ENCODE measurements around the gene LRCH1. TPM values are rescaled to one million over a fixed set of nuclear protein-coding genes. Genes with fewer than 3 reads are reported as not detected.

LRCH1 gene
- total and polyA plus RNA-seq, 2 experiments from 2014 or later, result 3.9 to 9.2 TPM

DNA sequence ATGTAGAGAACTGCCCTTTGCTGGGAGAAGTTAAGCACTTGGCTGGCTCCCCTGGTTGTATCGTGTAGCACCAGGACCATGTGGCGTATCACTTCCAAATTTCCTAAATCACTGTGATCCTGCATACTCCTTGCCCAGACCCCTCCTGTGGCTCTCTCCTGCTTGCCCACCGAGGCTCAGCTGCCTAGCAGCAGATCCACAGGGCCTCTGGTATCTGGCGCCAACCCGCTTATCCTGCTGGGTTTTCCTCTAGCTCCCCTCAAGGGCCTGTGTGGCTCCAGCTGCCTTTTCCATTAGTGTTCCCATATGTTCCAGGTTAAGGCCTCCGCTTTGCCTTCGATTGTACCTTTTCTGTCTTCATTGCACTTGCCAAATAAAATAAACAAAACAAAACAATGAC, 16.5 kb downstream of the LRCH1 start:
- H3K4me1 ChIP-seq (ENCODE audit: insufficient read depth), result peaks cover 4% of the 10 kb centered on the region; the same call in 1 of the 2 replicates
- ATAC-seq, result peak; percentile 45
- no peaks in the 10 kb centered on the region for H3F3A ChIP-seq (replicated peaks; ENCODE audit: low read depth)
- H3K79me2 ChIP-seq (replicated peaks; ENCODE audit: insufficient read depth), result peaks cover 76% of the 10 kb centered on the region
- Mint-ChIP-seq H3K27me3 (ENCODE audit: insufficient read depth, low read depth, poor library complexity) (no peaks in the 10 kb centered on the region), H3K27ac (no peak overlapping the region), H3K36me3 (ENCODE audit: low read depth) (no peaks in the 10 kb centered on the region), H3K4me3 (no peak overlapping the region), H3K9me3 (no peaks in the 10 kb centered on the region; the same call in 2 of the 3 replicates), H3K4me1 (peaks cover 26% of the 10 kb centered on the region)
- DNase-seq (ENCODE audit: low spot score), result no peak
- TF ChIP-seq, protein P1, sequence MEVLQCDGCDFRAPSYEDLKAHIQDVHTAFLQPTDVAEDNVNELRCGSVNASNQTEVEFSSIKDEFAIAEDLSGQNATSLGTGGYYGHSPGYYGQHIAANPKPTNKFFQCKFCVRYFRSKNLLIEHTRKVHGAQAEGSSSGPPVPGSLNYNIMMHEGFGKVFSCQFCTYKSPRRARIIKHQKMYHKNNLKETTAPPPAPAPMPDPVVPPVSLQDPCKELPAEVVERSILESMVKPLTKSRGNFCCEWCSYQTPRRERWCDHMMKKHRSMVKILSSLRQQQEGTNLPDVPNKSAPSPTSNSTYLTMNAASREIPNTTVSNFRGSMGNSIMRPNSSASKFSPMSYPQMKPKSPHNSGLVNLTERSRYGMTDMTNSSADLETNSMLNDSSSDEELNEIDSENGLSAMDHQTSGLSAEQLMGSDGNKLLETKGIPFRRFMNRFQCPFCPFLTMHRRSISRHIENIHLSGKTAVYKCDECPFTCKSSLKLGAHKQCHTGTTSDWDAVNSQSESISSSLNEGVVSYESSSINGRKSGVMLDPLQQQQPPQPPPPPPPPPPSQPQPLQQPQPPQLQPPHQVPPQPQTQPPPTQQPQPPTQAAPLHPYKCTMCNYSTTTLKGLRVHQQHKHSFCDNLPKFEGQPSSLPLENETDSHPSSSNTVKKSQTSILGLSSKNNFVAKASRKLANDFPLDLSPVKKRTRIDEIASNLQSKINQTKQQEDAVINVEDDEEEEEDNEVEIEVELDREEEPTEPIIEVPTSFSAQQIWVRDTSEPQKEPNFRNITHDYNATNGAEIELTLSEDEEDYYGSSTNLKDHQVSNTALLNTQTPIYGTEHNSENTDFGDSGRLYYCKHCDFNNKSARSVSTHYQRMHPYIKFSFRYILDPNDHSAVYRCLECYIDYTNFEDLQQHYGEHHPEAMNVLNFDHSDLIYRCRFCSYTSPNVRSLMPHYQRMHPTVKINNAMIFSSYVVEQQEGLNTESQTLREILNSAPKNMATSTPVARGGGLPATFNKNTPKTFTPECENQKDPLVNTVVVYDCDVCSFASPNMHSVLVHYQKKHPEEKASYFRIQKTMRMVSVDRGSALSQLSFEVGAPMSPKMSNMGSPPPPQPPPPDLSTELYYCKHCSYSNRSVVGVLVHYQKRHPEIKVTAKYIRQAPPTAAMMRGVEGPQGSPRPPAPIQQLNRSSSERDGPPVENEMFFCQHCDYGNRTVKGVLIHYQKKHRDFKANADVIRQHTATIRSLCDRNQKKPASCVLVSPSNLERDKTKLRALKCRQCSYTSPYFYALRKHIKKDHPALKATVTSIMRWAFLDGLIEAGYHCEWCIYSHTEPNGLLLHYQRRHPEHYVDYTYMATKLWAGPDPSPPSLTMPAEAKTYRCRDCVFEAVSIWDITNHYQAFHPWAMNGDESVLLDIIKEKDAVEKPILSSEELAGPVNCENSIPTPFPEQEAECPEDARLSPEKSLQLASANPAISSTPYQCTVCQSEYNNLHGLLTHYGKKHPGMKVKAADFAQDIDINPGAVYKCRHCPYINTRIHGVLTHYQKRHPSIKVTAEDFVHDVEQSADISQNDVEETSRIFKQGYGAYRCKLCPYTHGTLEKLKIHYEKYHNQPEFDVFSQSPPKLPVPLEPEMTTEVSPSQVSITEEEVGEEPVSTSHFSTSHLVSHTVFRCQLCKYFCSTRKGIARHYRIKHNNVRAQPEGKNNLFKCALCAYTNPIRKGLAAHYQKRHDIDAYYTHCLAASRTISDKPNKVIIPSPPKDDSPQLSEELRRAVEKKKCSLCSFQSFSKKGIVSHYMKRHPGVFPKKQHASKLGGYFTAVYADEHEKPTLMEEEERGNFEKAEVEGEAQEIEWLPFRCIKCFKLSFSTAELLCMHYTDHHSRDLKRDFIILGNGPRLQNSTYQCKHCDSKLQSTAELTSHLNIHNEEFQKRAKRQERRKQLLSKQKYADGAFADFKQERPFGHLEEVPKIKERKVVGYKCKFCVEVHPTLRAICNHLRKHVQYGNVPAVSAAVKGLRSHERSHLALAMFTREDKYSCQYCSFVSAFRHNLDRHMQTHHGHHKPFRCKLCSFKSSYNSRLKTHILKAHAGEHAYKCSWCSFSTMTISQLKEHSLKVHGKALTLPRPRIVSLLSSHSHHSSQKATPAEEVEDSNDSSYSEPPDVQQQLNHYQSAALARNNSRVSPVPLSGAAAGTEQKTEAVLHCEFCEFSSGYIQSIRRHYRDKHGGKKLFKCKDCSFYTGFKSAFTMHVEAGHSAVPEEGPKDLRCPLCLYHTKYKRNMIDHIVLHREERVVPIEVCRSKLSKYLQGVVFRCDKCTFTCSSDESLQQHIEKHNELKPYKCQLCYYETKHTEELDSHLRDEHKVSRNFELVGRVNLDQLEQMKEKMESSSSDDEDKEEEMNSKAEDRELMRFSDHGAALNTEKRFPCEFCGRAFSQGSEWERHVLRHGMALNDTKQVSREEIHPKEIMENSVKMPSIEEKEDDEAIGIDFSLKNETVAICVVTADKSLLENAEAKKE (CRISPR knock-in tag; IDR thresholded peaks at IDR 0.05), result no peak
- H2AFZ ChIP-seq, result no peak overlapping the region
- H3K9me2 ChIP-seq (ENCODE audit: insufficient read depth), result no peaks in the 10 kb centered on the region
- H3K27me3 ChIP-seq (ENCODE audit: insufficient read depth), result no peaks in the 10 kb centered on the region
- no peak overlapping the region for H3K4me3 ChIP-seq
- no peak overlapping the region for H3K27ac ChIP-seq (ENCODE audit: low read depth)
- no peaks in the 10 kb centered on the region for H3K36me3 ChIP-seq (ENCODE audit: insufficient read depth)
- no peak overlapping the region for H3K4me2 ChIP-seq
- H4K20me1 ChIP-seq (replicated peaks; ENCODE audit: insufficient read depth), result peaks cover 31% of the 10 kb centered on the region

DNA sequence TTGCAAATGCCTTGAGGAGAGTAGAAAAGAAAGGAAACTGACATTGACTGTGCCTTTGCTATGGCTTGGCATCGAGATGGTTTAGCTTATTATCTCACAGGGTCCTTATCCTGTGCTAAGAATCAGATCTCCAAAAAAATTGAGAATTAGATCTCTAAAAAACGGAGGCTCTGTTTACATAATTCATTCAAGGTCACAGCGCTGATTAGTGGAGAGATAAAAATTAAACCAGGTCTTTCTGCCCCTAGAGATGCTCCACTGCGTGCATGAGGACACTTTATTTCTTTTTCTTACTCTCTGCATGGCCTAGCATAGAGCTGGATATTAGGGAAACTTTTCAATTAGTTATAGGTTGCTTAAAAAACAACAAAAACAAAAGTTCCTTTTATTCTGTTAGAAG, 17.3 kb downstream of the LRCH1 start:
- peaks cover 71% of the 10 kb centered on the region for H3K79me2 ChIP-seq (replicated peaks; ENCODE audit: insufficient read depth)
- no peak for ATAC-seq
- no peak overlapping the region for H3K4me3 Mint-ChIP-seq

More for the DNA sequence above, 17.3 kb downstream of the LRCH1 start:
- DNase-seq (ENCODE audit: low spot score), result no peak
- no peaks in the 10 kb centered on the region for H3F3A ChIP-seq (replicated peaks; ENCODE audit: low read depth)
- no peaks in the 10 kb centered on the region for H3K9me2 ChIP-seq (ENCODE audit: insufficient read depth)
- Mint-ChIP-seq H3K9me3 (no peaks in the 10 kb centered on the region; the same call in 2 of the 3 replicates), H3K27ac (no peak overlapping the region), H3K36me3 (ENCODE audit: low read depth) (no peaks in the 10 kb centered on the region), H3K27me3 (ENCODE audit: insufficient read depth, low read depth, poor library complexity) (no peaks in the 10 kb centered on the region), H3K4me1 (peaks cover 27% of the 10 kb centered on the region)
- no peak overlapping the region for H3K4me3 ChIP-seq
- peaks cover 30% of the 10 kb centered on the region for H4K20me1 ChIP-seq (replicated peaks; ENCODE audit: insufficient read depth)
- H2AFZ ChIP-seq, result no peak overlapping the region
- H3K27ac ChIP-seq (ENCODE audit: low read depth), result no peak overlapping the region
- H3K4me2 ChIP-seq, result no peak overlapping the region
- TF ChIP-seq ZNF331 (CRISPR knock-in tag; IDR thresholded peaks at IDR 0.05; ENCODE audit: low read depth) (no peak), EZH2 (IDR thresholded peaks at IDR 0.05; ENCODE audit: low read depth, unreplicated experiment) (no peak), NANOG (IDR thresholded peaks at IDR 0.05; ENCODE audit: borderline replicate concordance) (no peak), CREB1 (CRISPR knock-in tag; IDR thresholded peaks at IDR 0.05; ENCODE audit: low read depth) (no peak), JUNB (IDR thresholded peaks at IDR 0.05; ENCODE audit: unreplicated experiment) (no peak), POLR2AphosphoS5 (IDR thresholded peaks at IDR 0.05; ENCODE audit: low read depth) (no peak)
- TF ChIP-seq, protein P2, sequence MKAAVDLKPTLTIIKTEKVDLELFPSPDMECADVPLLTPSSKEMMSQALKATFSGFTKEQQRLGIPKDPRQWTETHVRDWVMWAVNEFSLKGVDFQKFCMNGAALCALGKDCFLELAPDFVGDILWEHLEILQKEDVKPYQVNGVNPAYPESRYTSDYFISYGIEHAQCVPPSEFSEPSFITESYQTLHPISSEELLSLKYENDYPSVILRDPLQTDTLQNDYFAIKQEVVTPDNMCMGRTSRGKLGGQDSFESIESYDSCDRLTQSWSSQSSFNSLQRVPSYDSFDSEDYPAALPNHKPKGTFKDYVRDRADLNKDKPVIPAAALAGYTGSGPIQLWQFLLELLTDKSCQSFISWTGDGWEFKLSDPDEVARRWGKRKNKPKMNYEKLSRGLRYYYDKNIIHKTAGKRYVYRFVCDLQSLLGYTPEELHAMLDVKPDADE (IDR thresholded peaks at IDR 0.05), result no peak
- TF ChIP-seq, protein P3, sequence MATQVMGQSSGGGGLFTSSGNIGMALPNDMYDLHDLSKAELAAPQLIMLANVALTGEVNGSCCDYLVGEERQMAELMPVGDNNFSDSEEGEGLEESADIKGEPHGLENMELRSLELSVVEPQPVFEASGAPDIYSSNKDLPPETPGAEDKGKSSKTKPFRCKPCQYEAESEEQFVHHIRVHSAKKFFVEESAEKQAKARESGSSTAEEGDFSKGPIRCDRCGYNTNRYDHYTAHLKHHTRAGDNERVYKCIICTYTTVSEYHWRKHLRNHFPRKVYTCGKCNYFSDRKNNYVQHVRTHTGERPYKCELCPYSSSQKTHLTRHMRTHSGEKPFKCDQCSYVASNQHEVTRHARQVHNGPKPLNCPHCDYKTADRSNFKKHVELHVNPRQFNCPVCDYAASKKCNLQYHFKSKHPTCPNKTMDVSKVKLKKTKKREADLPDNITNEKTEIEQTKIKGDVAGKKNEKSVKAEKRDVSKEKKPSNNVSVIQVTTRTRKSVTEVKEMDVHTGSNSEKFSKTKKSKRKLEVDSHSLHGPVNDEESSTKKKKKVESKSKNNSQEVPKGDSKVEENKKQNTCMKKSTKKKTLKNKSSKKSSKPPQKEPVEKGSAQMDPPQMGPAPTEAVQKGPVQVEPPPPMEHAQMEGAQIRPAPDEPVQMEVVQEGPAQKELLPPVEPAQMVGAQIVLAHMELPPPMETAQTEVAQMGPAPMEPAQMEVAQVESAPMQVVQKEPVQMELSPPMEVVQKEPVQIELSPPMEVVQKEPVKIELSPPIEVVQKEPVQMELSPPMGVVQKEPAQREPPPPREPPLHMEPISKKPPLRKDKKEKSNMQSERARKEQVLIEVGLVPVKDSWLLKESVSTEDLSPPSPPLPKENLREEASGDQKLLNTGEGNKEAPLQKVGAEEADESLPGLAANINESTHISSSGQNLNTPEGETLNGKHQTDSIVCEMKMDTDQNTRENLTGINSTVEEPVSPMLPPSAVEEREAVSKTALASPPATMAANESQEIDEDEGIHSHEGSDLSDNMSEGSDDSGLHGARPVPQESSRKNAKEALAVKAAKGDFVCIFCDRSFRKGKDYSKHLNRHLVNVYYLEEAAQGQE (IDR thresholded peaks at IDR 0.05; ENCODE audit: unreplicated experiment), result no peak
- peaks cover 4% of the 10 kb centered on the region; the same call in 1 of the 2 replicates for H3K4me1 ChIP-seq (ENCODE audit: insufficient read depth)
- no peaks in the 10 kb centered on the region for H3K27me3 ChIP-seq (ENCODE audit: insufficient read depth)
- no peaks in the 10 kb centered on the region for H3K36me3 ChIP-seq (ENCODE audit: insufficient read depth)
